ENCODE results near the gene TMEM87B.

TMEM87B gene

DNA sequence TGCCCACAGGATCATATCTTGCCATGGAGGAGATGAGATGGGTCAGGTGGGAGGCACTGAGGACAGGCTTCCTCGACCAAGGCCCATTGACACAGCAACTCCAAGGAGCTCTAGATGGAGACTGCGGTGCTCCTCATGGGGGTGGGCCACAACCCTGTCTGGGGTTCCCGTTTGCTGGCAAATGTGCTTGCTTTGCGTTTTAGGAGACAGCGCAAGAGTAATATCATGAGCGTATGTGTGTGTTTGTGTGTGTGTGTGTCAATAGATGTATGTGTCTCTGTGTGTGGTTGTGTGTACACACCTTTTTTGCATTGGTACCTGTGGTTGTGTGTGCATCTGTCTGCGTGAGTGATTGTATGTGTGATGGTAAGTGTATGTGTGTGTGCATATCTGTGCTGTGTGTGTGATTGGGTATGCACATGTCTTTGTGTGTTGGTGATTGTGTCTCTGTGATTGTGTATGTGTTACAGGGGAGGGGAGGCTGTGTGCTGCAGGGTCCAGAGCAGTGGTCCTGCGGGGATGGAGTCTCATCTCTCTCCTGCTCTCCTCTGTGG, 87.5 kb downstream of the TMEM87B start:
- Histone ChIP-seq H3K27ac (ENCODE audit: low read depth, low read length) (no peak overlapping the region), H3K36me3 (ENCODE audit: insufficient read depth, low read length) (no peaks in the 10 kb centered on the region), H3K27me3 (ENCODE audit: insufficient read depth, low read length) (peaks cover 44% of the 10 kb centered on the region), H3K9ac (ENCODE audit: low read depth, low read length) (no peak overlapping the region), H3K9me3 (ENCODE audit: insufficient read depth, low read depth, low read length) (no peaks in the 10 kb centered on the region), H3K4me1 (ENCODE audit: insufficient read depth, low read length) (peaks cover 4% of the 10 kb centered on the region; the same call in 1 of the 2 replicates), H3K4me3 (ENCODE audit: low read length) (no peak overlapping the region)
- 86% methylated on average over 8 of the region's 8 CpGs for WGBS

DNA sequence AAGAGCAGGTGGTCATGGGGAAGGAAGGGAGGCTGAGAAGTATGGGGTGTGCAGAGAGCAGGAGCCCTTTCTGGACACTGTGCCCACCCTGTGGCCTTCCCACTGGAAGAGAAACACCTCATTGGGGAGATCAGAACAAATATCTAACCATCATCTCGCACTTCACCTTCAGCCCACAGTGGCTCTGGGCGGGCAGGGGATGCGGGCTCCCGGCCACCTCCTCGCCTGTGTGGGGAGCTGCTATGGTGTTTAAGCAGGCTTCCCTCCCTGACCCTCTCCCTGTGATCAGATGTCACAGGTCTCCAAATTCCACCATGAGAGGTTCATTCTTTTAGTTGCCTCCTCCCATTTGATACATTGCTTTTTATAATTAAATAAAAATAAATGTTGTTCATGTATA, 88.1 kb downstream of the TMEM87B start:
- Histone ChIP-seq H3K4me3 (ENCODE audit: low read length) (no peak overlapping the region), H3K27ac (ENCODE audit: low read depth, low read length) (no peak overlapping the region)
- WGBS = 90% methylated on average over 5 of the region's 5 CpGs

DNA sequence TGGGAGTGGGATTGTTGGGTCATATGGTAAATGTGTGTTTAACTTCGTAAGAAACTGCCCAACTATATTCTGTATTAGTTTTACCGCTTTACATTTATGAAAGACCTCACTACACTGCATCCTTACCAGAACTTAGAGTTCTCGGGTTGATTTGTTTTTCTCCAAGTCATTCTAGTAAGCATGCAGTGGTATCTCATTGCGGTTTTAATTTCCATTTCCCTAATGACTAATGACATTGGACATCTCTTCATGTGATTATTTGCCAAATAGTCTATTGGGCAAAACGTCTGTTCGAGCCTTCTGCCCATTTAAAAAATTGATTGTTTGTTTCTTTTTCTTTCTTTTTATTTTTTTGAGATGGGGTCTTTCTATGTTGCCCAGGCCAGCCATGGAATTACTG, 89.9 kb downstream of the TMEM87B start:
- Histone ChIP-seq H3K27ac (ENCODE audit: low read depth, low read length) (no peak overlapping the region), H3K27me3 (ENCODE audit: insufficient read depth, low read length) (peaks cover 25% of the 10 kb centered on the region), H3K4me1 (ENCODE audit: insufficient read depth, low read length) (no peaks in the 10 kb centered on the region), H3K36me3 (ENCODE audit: insufficient read depth, low read length) (no peaks in the 10 kb centered on the region), H3K9ac (ENCODE audit: low read depth, low read length) (no peak overlapping the region), H3K9me3 (ENCODE audit: insufficient read depth, low read depth, low read length) (no peaks in the 10 kb centered on the region), H3K4me3 (ENCODE audit: low read length) (no peak overlapping the region)
- 96% methylated on average over 5 of the region's 6 CpGs for WGBS

More for the DNA sequence above, 88.1 kb downstream of the TMEM87B start:
- Histone ChIP-seq H3K36me3 (ENCODE audit: insufficient read depth, low read length) (no peaks in the 10 kb centered on the region), H3K9me3 (ENCODE audit: insufficient read depth, low read depth, low read length) (no peaks in the 10 kb centered on the region), H3K9ac (ENCODE audit: low read depth, low read length) (no peak overlapping the region), H3K27me3 (ENCODE audit: insufficient read depth, low read length) (peaks cover 39% of the 10 kb centered on the region), H3K4me1 (ENCODE audit: insufficient read depth, low read length) (no peaks in the 10 kb centered on the region)

DNA sequence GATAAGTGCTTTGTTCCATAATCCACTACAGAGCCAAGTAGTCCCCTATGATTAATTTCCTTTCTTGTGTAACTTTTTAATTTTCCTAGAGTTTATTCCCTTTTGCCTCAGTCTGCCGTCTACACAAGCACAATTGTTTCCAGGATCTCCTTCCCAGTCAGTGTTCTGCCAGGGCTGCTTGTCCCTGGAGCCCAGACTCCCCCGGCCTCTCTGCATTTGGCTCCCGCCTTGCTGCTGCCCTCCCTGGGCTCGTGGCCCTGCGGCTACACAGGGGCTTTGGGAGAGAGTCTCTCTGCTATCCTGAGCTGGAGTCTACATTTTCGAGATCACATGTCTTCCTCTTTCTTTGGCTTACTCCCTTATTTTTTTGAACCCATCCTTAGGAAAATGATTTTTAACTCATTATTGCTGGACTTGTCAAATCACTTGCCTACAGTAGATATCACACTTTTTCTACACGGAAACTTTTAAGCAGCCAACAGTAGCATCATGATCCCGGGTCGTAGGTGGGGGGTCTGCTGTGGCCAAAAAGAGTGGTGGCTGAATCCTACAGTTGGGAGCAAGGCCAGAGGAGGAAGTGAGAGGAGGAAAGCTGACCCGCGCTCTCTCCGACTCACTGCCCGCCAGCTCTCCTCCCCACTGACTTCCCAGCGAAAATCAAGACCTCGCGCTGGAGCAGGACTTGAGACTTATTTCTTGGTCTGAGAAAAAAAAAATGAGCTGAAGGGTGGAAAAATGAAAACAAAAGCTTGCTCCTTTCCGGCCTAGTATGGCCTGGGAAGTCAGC, 92.5 kb downstream of the TMEM87B start:
- no peaks in the 10 kb centered on the region for H3K36me3 ChIP-seq (ENCODE audit: insufficient read depth, low read length)
- H3K9ac ChIP-seq (ENCODE audit: low read depth, low read length) = no peak overlapping the region
- H3K9me3 ChIP-seq (ENCODE audit: insufficient read depth, low read depth, low read length) = no peaks in the 10 kb centered on the region
- no peak overlapping the region for H3K4me3 ChIP-seq (ENCODE audit: low read length)
- H3K27ac ChIP-seq (ENCODE audit: low read depth, low read length) = no peak overlapping the region
- no peaks in the 10 kb centered on the region for H3K4me1 ChIP-seq (ENCODE audit: insufficient read depth, low read length)
- H3K27me3 ChIP-seq (ENCODE audit: insufficient read depth, low read length) = no peaks in the 10 kb centered on the region
- WGBS = 89% methylated on average over 17 of the region's 17 CpGs

DNA sequence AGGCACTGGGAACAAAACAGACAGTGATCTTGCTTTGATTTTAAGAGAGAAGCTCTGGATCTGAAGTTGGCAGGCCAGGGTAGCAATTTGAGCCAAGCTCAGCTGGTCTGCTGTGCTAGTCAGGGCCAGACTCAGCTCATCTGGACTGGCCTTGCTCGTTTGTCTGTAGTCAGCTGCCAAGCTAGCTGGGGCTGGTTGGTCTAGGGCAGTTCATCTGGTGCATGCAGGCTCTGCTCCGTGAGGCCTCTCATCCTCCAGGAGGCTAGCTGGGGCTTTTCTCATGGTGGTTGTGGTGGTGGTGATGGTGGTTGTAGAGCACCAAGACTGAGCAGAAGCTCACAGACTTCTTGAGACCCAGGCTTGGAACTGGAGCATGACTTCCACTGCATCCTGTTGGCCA, 93.4 kb downstream of the TMEM87B start:
- H3K9me3 ChIP-seq (ENCODE audit: insufficient read depth, low read depth, low read length) = no peaks in the 10 kb centered on the region
- no peak overlapping the region for H3K4me3 ChIP-seq (ENCODE audit: low read length)
- H3K36me3 ChIP-seq (ENCODE audit: insufficient read depth, low read length) = no peaks in the 10 kb centered on the region
- no peaks in the 10 kb centered on the region for H3K4me1 ChIP-seq (ENCODE audit: insufficient read depth, low read length)
- H3K27ac ChIP-seq (ENCODE audit: low read depth, low read length) = no peak overlapping the region
- 94% methylated on average over 2 of the region's 2 CpGs for WGBS
- H3K9ac ChIP-seq (ENCODE audit: low read depth, low read length) = no peak overlapping the region
- no peaks in the 10 kb centered on the region for H3K27me3 ChIP-seq (ENCODE audit: insufficient read depth, low read length)

DNA sequence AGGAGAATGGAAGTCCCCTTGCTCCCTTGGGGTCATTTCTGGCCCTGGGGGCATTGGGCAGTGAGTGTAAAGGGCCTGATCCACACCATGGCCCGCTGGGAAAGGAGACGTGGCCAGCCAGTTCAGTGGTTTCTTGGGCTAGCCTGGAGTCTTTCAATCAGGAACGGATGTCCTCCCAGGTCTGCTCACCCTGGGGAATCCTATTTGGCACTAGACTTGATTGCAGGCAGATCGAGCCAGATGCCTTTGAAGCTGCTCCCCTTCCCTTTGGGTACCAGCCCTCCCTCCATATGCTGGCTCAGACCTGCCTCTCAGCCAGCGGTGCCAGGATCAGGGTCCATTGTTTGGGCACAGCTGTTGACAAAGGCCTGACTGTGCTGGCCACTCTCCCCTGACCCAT, 94.1 kb downstream of the TMEM87B start:
- no peak overlapping the region for H3K27ac ChIP-seq (ENCODE audit: low read depth, low read length)
- no peaks in the 10 kb centered on the region for H3K9me3 ChIP-seq (ENCODE audit: insufficient read depth, low read depth, low read length)
- H3K9ac ChIP-seq (ENCODE audit: low read depth, low read length) = no peak overlapping the region
- no peaks in the 10 kb centered on the region for H3K4me1 ChIP-seq (ENCODE audit: insufficient read depth, low read length)
- no peaks in the 10 kb centered on the region for H3K27me3 ChIP-seq (ENCODE audit: insufficient read depth, low read length)
- no peaks in the 10 kb centered on the region for H3K36me3 ChIP-seq (ENCODE audit: insufficient read depth, low read length)
- WGBS = 93% methylated on average over 5 of the region's 5 CpGs
- no peak overlapping the region for H3K4me3 ChIP-seq (ENCODE audit: low read length)

DNA sequence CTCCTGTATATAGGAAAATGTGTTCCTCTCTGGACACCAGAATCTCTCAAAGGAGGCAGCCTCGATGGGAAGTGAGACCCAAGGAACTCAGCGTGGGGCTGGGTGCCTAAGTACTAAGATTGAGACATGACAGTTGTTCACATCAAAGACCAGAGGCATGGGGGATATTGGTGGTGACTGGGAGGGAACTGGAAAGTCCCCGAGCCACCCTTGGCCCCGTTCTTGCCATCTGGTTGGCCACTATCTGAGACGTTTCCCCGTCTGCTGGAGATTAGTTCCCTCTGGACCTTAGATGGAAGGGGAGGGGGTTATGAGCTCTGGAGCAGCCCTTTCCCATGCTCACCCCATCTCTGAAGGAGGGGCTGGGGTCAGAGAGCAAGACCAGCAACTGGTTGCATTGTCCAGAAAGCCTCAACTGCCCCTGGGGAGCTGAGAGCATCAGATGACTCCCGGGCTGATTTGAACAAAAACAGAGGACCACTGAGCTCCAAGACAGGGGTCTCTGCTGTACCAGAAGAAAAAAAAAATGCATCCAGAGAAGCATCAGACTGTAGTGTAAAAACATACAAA, 94.9 kb downstream of the TMEM87B start:
- 0 out of 2 replicates have a peak, but pooled peaks cover 5% of the 10 kb centered on the region for H3K4me1 ChIP-seq (ENCODE audit: insufficient read depth, low read length)
- H3K9me3 ChIP-seq (ENCODE audit: insufficient read depth, low read depth, low read length) = no peaks in the 10 kb centered on the region
- no peak overlapping the region for H3K4me3 ChIP-seq (ENCODE audit: low read length)
- no peaks in the 10 kb centered on the region for H3K36me3 ChIP-seq (ENCODE audit: insufficient read depth, low read length)
- H3K27ac ChIP-seq (ENCODE audit: low read depth, low read length) = no peak overlapping the region
- H3K9ac ChIP-seq (ENCODE audit: low read depth, low read length) = no peak overlapping the region
- no peaks in the 10 kb centered on the region for H3K27me3 ChIP-seq (ENCODE audit: insufficient read depth, low read length)
- WGBS = 92% methylated on average over 7 of the region's 7 CpGs

DNA sequence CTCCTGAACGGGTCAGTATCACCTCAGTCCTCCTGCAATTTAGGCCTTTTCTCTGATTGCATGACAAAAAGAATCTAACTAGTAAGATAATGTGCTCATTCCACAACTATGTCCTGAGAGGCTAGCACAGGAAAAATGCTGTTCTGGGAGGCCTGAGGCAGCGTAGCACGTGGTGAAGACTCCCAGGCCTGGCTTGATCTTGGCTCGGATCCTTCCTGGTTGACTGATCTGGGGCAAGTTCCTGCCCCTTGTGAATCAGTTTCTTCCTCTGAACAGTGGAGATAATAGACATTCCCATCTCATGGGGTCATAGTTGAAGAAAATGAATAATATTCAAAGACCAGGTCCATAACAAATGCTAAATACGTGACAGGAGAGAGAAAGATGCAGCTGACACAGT, 95.4 kb downstream of the TMEM87B start:
- Histone ChIP-seq H3K27me3 (ENCODE audit: insufficient read depth, low read length) (no peaks in the 10 kb centered on the region), H3K4me1 (ENCODE audit: insufficient read depth, low read length) (0 out of 2 replicates have a peak, but pooled peaks cover 5% of the 10 kb centered on the region), H3K36me3 (ENCODE audit: insufficient read depth, low read length) (no peaks in the 10 kb centered on the region), H3K27ac (ENCODE audit: low read depth, low read length) (no peak overlapping the region), H3K9ac (ENCODE audit: low read depth, low read length) (no peak overlapping the region), H3K4me3 (ENCODE audit: low read length) (no peak overlapping the region), H3K9me3 (ENCODE audit: insufficient read depth, low read depth, low read length) (no peaks in the 10 kb centered on the region)
- 67% methylated on average over 5 of the region's 5 CpGs for WGBS

DNA sequence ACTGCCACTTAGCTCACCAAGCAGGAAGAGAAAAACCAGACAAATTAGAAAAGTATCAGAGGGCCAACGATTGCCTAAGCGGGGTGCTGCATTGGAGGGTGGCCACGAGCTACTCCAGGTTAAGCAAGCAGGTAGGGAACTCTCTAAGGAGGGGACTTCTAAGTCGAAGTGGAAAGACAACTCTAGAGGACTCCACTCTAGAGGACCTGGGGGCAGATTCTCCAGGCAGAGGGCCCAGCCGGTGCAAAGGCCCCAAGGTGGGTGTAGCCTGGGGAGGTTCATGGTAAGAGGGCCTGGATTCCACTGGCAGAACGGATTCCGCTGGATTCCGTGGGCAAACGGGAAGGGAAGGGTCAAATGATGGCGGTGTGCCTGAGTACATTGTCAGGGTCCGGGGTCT, 95.8 kb downstream of the TMEM87B start:
- 91% methylated on average over 11 of the region's 11 CpGs for WGBS
- H3K9me3 ChIP-seq (ENCODE audit: insufficient read depth, low read depth, low read length) = no peaks in the 10 kb centered on the region
- H3K27me3 ChIP-seq (ENCODE audit: insufficient read depth, low read length) = no peaks in the 10 kb centered on the region
- no peak overlapping the region for H3K9ac ChIP-seq (ENCODE audit: low read depth, low read length)
- H3K4me1 ChIP-seq (ENCODE audit: insufficient read depth, low read length) = peaks cover 5% of the 10 kb centered on the region; the same call in 1 of the 2 replicates
- H3K36me3 ChIP-seq (ENCODE audit: insufficient read depth, low read length) = no peaks in the 10 kb centered on the region
- no peak overlapping the region for H3K4me3 ChIP-seq (ENCODE audit: low read length)
- no peak overlapping the region for H3K27ac ChIP-seq (ENCODE audit: low read depth, low read length)

DNA sequence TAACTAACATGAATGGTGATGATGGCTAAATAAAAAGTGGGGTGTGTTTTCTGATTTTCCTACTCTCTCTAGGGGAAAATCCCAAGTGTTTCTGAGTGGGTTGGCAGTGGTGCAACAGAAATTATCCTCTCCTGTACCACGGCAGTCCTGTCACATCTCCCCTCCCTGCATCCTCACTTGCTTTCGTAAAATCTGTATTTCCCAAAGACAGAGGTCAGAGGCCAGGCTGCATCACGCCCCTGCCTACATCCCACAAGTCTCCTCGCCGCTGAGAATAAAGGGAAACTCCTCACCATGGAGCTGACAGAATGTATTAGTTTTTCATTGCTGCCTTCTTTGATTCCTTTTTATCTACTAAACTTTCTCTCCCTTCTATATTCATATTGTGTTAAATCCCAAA, 96.2 kb downstream of the TMEM87B start:
- H3K27ac ChIP-seq (ENCODE audit: low read depth, low read length) = no peak overlapping the region
- H3K9me3 ChIP-seq (ENCODE audit: insufficient read depth, low read depth, low read length) = no peaks in the 10 kb centered on the region
- no peaks in the 10 kb centered on the region for H3K36me3 ChIP-seq (ENCODE audit: insufficient read depth, low read length)
- no peaks in the 10 kb centered on the region for H3K27me3 ChIP-seq (ENCODE audit: insufficient read depth, low read length)
- H3K9ac ChIP-seq (ENCODE audit: low read depth, low read length) = no peak overlapping the region
- H3K4me3 ChIP-seq (ENCODE audit: low read length) = no peak overlapping the region
- 96% methylated on average over 5 of the region's 5 CpGs for WGBS
- H3K4me1 ChIP-seq (ENCODE audit: insufficient read depth, low read length) = peaks cover 5% of the 10 kb centered on the region; the same call in 1 of the 2 replicates

DNA sequence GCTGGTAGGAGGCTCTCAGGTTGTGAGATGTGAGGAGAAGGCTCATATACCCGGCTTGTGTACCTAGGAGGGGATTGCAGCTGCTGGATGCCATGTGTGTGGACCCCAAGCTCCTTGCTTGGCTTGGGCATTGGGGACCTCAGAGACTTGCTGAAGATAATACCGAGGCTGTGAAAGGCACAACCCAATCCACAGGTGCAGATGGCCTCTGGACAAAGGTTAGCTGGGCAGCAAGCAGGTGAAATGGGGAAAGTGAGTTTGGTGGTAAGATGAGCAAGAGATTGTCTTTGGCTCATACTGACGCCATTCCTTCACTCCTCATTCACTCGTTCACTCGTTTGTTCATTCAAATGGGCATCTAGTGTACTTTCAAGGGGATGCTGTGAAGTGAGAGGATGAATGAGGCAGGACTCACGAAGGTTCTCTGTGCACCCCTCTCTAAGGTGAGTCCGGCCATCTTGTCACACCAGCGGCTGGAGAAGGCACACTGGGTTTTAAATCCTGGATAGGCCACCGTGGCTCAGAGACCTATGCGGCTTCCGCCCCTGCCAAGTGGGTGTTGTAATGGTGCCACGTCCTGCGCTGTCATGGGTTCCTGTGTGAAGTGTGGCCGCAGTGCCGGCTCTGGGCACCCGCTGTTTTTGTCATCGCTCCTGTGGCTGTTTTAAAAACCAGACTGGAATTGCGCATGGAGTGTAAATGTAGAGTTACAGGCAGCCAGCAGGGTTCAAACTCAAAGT, 96.8 kb downstream of the TMEM87B start:
- 93% methylated on average over 18 of the region's 18 CpGs for WGBS
- H3K27me3 ChIP-seq (ENCODE audit: insufficient read depth, low read length) = no peaks in the 10 kb centered on the region
- H3K4me3 ChIP-seq (ENCODE audit: low read length) = no peak overlapping the region
- no peak overlapping the region for H3K27ac ChIP-seq (ENCODE audit: low read depth, low read length)
- no peak overlapping the region for H3K9ac ChIP-seq (ENCODE audit: low read depth, low read length)
- H3K4me1 ChIP-seq (ENCODE audit: insufficient read depth, low read length) = peaks cover 5% of the 10 kb centered on the region; the same call in 1 of the 2 replicates
- H3K36me3 ChIP-seq (ENCODE audit: insufficient read depth, low read length) = no peaks in the 10 kb centered on the region
- no peaks in the 10 kb centered on the region for H3K9me3 ChIP-seq (ENCODE audit: insufficient read depth, low read depth, low read length)

Data from HUES64 (cell line).